Chondrocyte (in vitro differentiated cells): ENCODE results near the gene ATP1A3. TPM values are rescaled to one million over a fixed set of nuclear protein-coding genes. Genes with fewer than 3 reads are reported as not detected.
A peak's percentile ranks its signal among the peaks of the same experiment; 100 is the strongest.
"Not testable (repeated sequence)": the region's sequence is repeated elsewhere in the genome, so short reads cannot be mapped to it uniquely, and the experiment has no call there.

Experiments used
- DNase-seq: peaks from one replicate; pipeline ENCODE4 v3.0.0; 2021; ENCODE audit warnings: mixed read lengths, low spot score
- H3K27ac Mint-ChIP-seq: one replicate; pipeline ENCODE4 v1.8.0; 2021; ENCODE audit warnings: mild to moderate bottlenecking, moderate library complexity, mixed read lengths; ENCODE audit not compliant: unreplicated experiment
- H3K27me3 Mint-ChIP-seq: 2 replicates; pipeline ENCODE4 v1.8.0; 2021; ENCODE audit warnings: low read depth, mixed read lengths
- H3K36me3 Mint-ChIP-seq: 2 replicates; pipeline ENCODE4 v1.8.0; 2021; ENCODE audit warnings: low read depth, mixed read lengths
- H3K4me1 Mint-ChIP-seq: 2 replicates; pipeline ENCODE4 v1.8.0; 2021; ENCODE audit warnings: low read depth, mild to moderate bottlenecking, mixed read lengths
- H3K4me3 Mint-ChIP-seq: one replicate; pipeline ENCODE4 v1.8.0; 2021; ENCODE audit warnings: mild to moderate bottlenecking, moderate library complexity, mixed read lengths; ENCODE audit not compliant: unreplicated experiment
- H3K9me3 Mint-ChIP-seq: 2 replicates; pipeline ENCODE4 v1.8.0; 2021; ENCODE audit warnings: low read depth, mixed read lengths
- CTCF ChIP-seq: fragments of 200-600 bp; sonication (generic); IDR thresholded peaks from 2 replicates; pipeline ENCODE4 v1.5.0; 2021; ENCODE audit warnings: antibody characterized with exemption, mild to moderate bottlenecking, moderate library complexity
- long read RNA-seq: library from polyadenylated mRNA; stranded (forward); transcript quantifications from one replicate; pipeline ENCODE4 v2.0.0, GENCODE V29; 2021
- total RNA-seq: library from RNA; stranded (reverse); gene quantifications from 3 replicates; pipeline ENCODE4 v1.2.1, GENCODE V29; 2021

The ATP1A3 gene
- 0.10 to 0.85 TPM (median 0.64 TPM) in 3 replicates for total RNA-seq
- long read RNA-seq, partial matches to known transcripts = 0 of 1 reads
- long read RNA-seq, other reads (novel, unspliced or antisense) = 0 of 1 reads

- no peak for DNase-seq
- Mint-ChIP-seq H3K27me3 (peaks cover 46% of the 10 kb centered on the region), H3K9me3 (no peaks in the 10 kb centered on the region), H3K27ac (peak within 1 kb of the TSS; percentile 32), H3K4me1 (peaks cover 8% of the 10 kb centered on the region), H3K4me3 (peak within 1 kb of the TSS; percentile 59), H3K36me3 (no peaks in the 10 kb centered on the region)
- no peak for TF ChIP-seq CTCF
Observed at GRCh38 chr19:41993612-41994483, at the start of gene ATP1A3. ATP1A3 (minus strand) TSS chr19:41994230; CDS start chr19:41994076, 154 bp downstream.

GRCh38 chr19:42042455-42043170 lies 48.6 kb upstream of the ATP1A3 start:
- Mint-ChIP-seq H3K27ac (no peak overlapping the region), H3K27me3 (peaks cover 23% of the 10 kb centered on the region), H3K9me3 (no peaks in the 10 kb centered on the region), H3K4me1 (no peaks in the 10 kb centered on the region), H3K36me3 (no peaks in the 10 kb centered on the region), H3K4me3 (no peak overlapping the region)
- TF ChIP-seq CTCF = no peak
- no peak for DNase-seq

GRCh38 chr19:42040491-42040890 lies 46.5 kb upstream of the ATP1A3 start:
- H3K4me3 Mint-ChIP-seq, H3K9me3 Mint-ChIP-seq, H3K27ac Mint-ChIP-seq, DNase-seq, H3K4me1 Mint-ChIP-seq, H3K36me3 Mint-ChIP-seq: not testable (repeated sequence)
- H3K27me3 Mint-ChIP-seq = peaks cover 14% of the 10 kb centered on the region

GRCh38 chr19:42040031-42040430 lies 46.0 kb upstream of the ATP1A3 start:
- Mint-ChIP-seq H3K27ac (no peak overlapping the region), H3K4me1 (peaks cover 1% of the 10 kb centered on the region), H3K27me3 (peaks cover 10% of the 10 kb centered on the region), H3K4me3 (no peak overlapping the region), H3K9me3 (no peaks in the 10 kb centered on the region), H3K36me3 (no peaks in the 10 kb centered on the region)
- TF ChIP-seq CTCF = no peak
- DNase-seq = no peak

GRCh38 chr19:42038666-42039065 lies 44.6 kb upstream of the ATP1A3 start:
- peaks cover 8% of the 10 kb centered on the region for H3K4me1 Mint-ChIP-seq
- H3K36me3 Mint-ChIP-seq = no peaks in the 10 kb centered on the region
- H3K4me3 Mint-ChIP-seq = no peak overlapping the region
- H3K27ac Mint-ChIP-seq = no peak overlapping the region
- no peak for DNase-seq
- TF ChIP-seq CTCF = no peak
- peaks cover 8% of the 10 kb centered on the region for H3K27me3 Mint-ChIP-seq
- H3K9me3 Mint-ChIP-seq = no peaks in the 10 kb centered on the region
